IMR-90 (cell line): Measurements from ENCODE around the gene TMEM38B.

Experiments used
- FOS ChIP-seq: fragments of 150-350 bp; IDR thresholded peaks from 2 replicates; pipeline ENCODE4 v1.6.1; 2016; ENCODE audit warnings: low read depth, low read length
- RCOR1 ChIP-seq: IDR thresholded peaks from 2 replicates; pipeline ENCODE4 v1.6.1; 2012; ENCODE audit warnings: mild to moderate bottlenecking, low read length, improper control_type of control experiment; ENCODE audit not compliant: insufficient replicate concordance
- TF ChIP-seq, protein P1 (sequence below): conservative IDR thresholded peaks from 2 replicates; pipeline ENCODE4 v1.5.1; 2012; ENCODE audit warnings: mild to moderate bottlenecking, low read depth, low read length, improper control_type of control experiment
- TF ChIP-seq, protein P2 (sequence below): fragments of 150-350 bp; IDR thresholded peaks from 2 replicates; pipeline ENCODE4 v1.6.1; 2016; ENCODE audit warnings: low read depth, mild to moderate bottlenecking, low read length, moderate library complexity, borderline replicate concordance

DNA sequence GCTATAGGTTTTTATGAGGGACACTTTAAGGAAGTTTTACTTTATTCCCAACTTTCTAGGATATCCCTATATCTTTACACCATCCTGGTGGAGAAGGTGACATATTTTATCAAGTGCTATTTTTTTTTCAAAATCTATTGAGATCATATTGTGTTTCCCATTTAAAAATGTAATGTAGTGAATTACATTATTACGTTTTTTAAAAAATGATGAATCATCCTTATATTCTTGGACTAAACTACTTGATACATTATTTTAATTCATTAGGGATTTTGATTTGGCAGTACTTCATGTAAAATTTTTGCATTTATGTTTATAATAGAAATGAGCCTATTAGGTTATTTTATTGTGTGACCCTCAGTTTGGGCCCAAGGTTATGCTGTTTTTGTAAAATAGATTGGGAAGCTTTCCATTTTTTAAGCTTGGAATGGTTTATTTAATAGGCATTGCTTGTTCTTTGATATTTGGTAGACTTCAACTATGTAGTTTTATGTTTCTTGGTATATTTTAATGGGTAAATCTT, 4.1 kb downstream of the TMEM38B start:
- TF ChIP-seq, protein P1, sequence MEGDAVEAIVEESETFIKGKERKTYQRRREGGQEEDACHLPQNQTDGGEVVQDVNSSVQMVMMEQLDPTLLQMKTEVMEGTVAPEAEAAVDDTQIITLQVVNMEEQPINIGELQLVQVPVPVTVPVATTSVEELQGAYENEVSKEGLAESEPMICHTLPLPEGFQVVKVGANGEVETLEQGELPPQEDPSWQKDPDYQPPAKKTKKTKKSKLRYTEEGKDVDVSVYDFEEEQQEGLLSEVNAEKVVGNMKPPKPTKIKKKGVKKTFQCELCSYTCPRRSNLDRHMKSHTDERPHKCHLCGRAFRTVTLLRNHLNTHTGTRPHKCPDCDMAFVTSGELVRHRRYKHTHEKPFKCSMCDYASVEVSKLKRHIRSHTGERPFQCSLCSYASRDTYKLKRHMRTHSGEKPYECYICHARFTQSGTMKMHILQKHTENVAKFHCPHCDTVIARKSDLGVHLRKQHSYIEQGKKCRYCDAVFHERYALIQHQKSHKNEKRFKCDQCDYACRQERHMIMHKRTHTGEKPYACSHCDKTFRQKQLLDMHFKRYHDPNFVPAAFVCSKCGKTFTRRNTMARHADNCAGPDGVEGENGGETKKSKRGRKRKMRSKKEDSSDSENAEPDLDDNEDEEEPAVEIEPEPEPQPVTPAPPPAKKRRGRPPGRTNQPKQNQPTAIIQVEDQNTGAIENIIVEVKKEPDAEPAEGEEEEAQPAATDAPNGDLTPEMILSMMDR, result no peak
- TF ChIP-seq, protein P2, sequence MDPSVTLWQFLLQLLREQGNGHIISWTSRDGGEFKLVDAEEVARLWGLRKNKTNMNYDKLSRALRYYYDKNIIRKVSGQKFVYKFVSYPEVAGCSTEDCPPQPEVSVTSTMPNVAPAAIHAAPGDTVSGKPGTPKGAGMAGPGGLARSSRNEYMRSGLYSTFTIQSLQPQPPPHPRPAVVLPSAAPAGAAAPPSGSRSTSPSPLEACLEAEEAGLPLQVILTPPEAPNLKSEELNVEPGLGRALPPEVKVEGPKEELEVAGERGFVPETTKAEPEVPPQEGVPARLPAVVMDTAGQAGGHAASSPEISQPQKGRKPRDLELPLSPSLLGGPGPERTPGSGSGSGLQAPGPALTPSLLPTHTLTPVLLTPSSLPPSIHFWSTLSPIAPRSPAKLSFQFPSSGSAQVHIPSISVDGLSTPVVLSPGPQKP, result no peak
- TF ChIP-seq RCOR1, result no peak
- TF ChIP-seq FOS, result no peak
